Stomach (tissue), 9 donors: Measurements from ENCODE around the gene ZNF649. TPM values are rescaled to one million over a fixed set of nuclear protein-coding genes. Genes with fewer than 3 reads are reported as not detected.

ENCODE experiments used
- DNase-seq, 2 donors: peaks; one replicate each; pipeline versions ENCODE4 v3.0.0 to v3.0.0-alpha.2; 2013 to 2019
- H3K27ac ChIP-seq, 5 donors: fragments of 200-600 bp in 4 of 5; sonication (generic) in 4 of 5; one replicate each; pipeline ENCODE4 v1.5.1; 2013 to 2019; ENCODE audit warnings: mild to moderate bottlenecking in 1 of 5, moderate library complexity in 1 of 5
- H3K27me3 ChIP-seq, 3 donors: fragments of 200-600 bp; sonication (generic); one replicate each; pipeline ENCODE4 v1.5.1; 2017 to 2019; ENCODE audit warnings: mixed run types in 1 of 3
- H3K36me3 ChIP-seq, 4 donors: fragments of 200-600 bp; sonication (generic); 1 replicate in 3 of 4; 2 replicates in 1 of 4; pipeline ENCODE4 v1.5.1; 2016 to 2019
- H3K4me1 ChIP-seq, 4 donors: fragments of 200-600 bp; sonication (generic); one replicate each; pipeline ENCODE4 v1.5.1; 2016 to 2019
- H3K4me3 ChIP-seq, 4 donors: fragments of 200-600 bp; sonication (generic) in 3 of 4; one replicate each; pipeline ENCODE4 v1.5.1; 2016 to 2019; ENCODE audit warnings: mild to moderate bottlenecking in 1 of 4
- H3K9me3 ChIP-seq, 4 donors: fragments of 200-600 bp; sonication (generic); one replicate each; pipeline ENCODE4 v1.5.1; 2016 to 2019
- EP300 ChIP-seq: sonication (generic); formaldehyde crosslinking; IDR thresholded peaks from one replicate; pipeline ENCODE4 v1.6.1; 2017; ENCODE audit warnings: antibody characterized with exemption
- POLR2A ChIP-seq, 4 donors: fragments of 450-650 bp; IDR thresholded peaks; one replicate each; pipeline ENCODE4 v1.6.1; 2016; ENCODE audit warnings: antibody characterized with exemption in 4 of 4, control low read depth in 2 of 4, mild to moderate bottlenecking in 1 of 4, moderate library complexity in 1 of 4
- POLR2AphosphoS5 ChIP-seq, 3 donors: sonication (generic); formaldehyde crosslinking; IDR thresholded peaks; one replicate each; pipeline ENCODE4 v1.6.1; 2016; ENCODE audit warnings: antibody characterized with exemption in 3 of 3
- WGBS, 5 donors: extraction: QIAGEN DNeasy Blood & Tissue Kit in 3 of 5; methylation state at CpG; one replicate each; pipeline versions ENCODE4 v1.1.5 to v1.1.7; 2013 to 2018; 5-methylcytosine and 5-hydroxymethylcytosine counted together
- intact Hi-C: fragments of 100-400 bp; cut with DNase I; formaldehyde crosslinking; loops from one replicate; pipeline ENCODE4 v1.15.1; 2023; ENCODE audit warnings: low total_unique reads
- polyA plus RNA-seq, 3 donors: library from polyadenylated mRNA; stranded (reverse); fragments of 200-250 nt; gene quantifications; one replicate each; pipeline ENCODE4 v1.2.3, GENCODE V29; 2013
- total RNA-seq, 5 donors: library from RNA; depleted of rRNA; stranded (reverse); fragments of >200 nt; gene quantifications; one replicate each; pipeline versions ENCODE4 v1.1.0 to v1.2.3, GENCODE V29; 2014 to 2016
- TF ChIP-seq, protein P1 (sequence below), 7 experiments: fragments of 450-650 bp in 4 of 7; fragments of 200-600 bp in 3 of 7; sonication (generic) in 3 of 7; IDR thresholded peaks; one replicate each; pipeline ENCODE4 v1.5.1; 2016 to 2019; ENCODE audit warnings: antibody characterized with exemption in 7 of 7, control low read depth in 2 of 7, mild to moderate bottlenecking in 1 of 7
- donor health status: healthy with polysubstance abuse.
- donor health status: Bipolar disorder and iron deficiency.
- donor health status: healthy.

The ZNF649 gene
- total and polyA plus RNA-seq, 8 donors = 1.2 to 23.3 (median 6.7) TPM

DNA sequence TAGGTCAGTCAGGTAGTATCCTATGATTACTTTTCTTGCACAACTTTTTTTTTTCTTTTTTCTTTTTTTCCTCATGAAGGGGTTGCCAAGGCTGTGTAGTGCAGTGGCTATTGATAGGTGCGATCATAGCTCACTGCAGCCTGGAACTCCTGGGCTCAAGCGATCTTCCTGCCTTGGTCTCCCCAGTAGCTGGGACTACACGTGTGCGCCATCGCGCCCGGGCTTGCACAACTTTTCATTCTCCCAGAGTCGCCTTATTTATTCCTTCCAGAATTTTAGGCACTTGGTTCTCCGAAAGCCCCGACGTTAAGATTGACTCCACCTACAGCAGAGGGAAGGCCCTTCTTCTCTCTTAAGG is 21.6 kb upstream of the ZNF649 start:
- DNase-seq = no peak
- Histone ChIP-seq H3K4me3 (peak overlapping the region; percentile 66 to 86 (median 73)), H3K27me3 (no peaks in the 10 kb centered on the region), H3K4me1 (peaks cover 0 to 18% (median 11%) of the 10 kb centered on the region in 4 donors), H3K27ac (peak overlapping the region; percentile 75 to 89 (median 80)), H3K36me3 (peaks cover 11 to 20% (median 19%) of the 10 kb centered on the region in 4 donors), H3K9me3 (peaks cover 19 to 55% (median 40%) of the 10 kb centered on the region in 4 donors)
- intact Hi-C loops = no loop called here
- 16 to 27% (median 21%) methylated on average over 11 of the region's 11 CpGs for WGBS, 5 donors
- TF ChIP-seq EP300 = no peak
- TF ChIP-seq, protein P1, sequence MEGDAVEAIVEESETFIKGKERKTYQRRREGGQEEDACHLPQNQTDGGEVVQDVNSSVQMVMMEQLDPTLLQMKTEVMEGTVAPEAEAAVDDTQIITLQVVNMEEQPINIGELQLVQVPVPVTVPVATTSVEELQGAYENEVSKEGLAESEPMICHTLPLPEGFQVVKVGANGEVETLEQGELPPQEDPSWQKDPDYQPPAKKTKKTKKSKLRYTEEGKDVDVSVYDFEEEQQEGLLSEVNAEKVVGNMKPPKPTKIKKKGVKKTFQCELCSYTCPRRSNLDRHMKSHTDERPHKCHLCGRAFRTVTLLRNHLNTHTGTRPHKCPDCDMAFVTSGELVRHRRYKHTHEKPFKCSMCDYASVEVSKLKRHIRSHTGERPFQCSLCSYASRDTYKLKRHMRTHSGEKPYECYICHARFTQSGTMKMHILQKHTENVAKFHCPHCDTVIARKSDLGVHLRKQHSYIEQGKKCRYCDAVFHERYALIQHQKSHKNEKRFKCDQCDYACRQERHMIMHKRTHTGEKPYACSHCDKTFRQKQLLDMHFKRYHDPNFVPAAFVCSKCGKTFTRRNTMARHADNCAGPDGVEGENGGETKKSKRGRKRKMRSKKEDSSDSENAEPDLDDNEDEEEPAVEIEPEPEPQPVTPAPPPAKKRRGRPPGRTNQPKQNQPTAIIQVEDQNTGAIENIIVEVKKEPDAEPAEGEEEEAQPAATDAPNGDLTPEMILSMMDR (IDR thresholded peaks at IDR 0.05) = no peak
- TF ChIP-seq POLR2A (IDR thresholded peaks at IDR 0.05) = no peak
- TF ChIP-seq POLR2AphosphoS5 (IDR thresholded peaks at IDR 0.05) = no peak

- Histone ChIP-seq H3K4me3 (no peak overlapping the region), H3K36me3 (no peaks in the 10 kb centered on the region), H3K27me3 (no peaks in the 10 kb centered on the region), H3K9me3 (peaks cover 27 to 94% (median 77%) of the 10 kb centered on the region in 4 donors), H3K27ac (no peak overlapping the region), H3K4me1 (peaks cover 0 to 6% (median 0%) of the 10 kb centered on the region in 4 donors)
- no peak for DNase-seq
- intact Hi-C loops = no loop called here
- WGBS, 5 donors = 88 to 91% (median 90%) methylated on average over 8 of the region's 8 CpGs
- TF ChIP-seq, protein P1 (IDR thresholded peaks at IDR 0.05) = no peak
- TF ChIP-seq POLR2A (IDR thresholded peaks at IDR 0.05) (no peak), POLR2AphosphoS5 (IDR thresholded peaks at IDR 0.05) (no peak), EP300 (no peak)
Observed at GRCh38 chr19:51921949-51922348, 17.1 kb upstream of the ZNF649 start.

DNA sequence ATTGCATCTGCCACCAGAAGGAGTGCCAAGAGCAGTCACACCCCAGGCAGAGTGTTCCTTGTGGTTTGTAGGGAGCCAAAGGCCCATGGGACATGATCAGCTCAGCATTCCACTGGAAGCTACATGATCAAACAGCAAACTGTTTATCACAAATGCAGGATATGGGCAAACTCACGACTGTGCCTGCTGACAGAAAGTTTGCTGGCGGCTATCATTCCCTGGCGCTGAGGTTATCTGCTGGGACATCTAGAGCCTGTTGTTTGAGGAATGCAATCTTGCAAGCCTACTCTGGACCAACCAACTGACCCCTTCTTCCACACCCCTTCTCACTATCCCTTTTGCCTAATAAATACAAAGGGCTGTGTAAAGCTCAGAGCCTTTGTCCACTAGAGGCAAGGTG is 14.8 kb upstream of the ZNF649 start:
- H3K27ac ChIP-seq = no peak overlapping the region
- H3K4me3 ChIP-seq = no peak overlapping the region
- no peaks in the 10 kb centered on the region for H3K27me3 ChIP-seq
- TF ChIP-seq POLR2AphosphoS5 (IDR thresholded peaks at IDR 0.05) (no peak), EP300 (no peak), POLR2A (IDR thresholded peaks at IDR 0.05) (no peak)
- TF ChIP-seq, protein P1 (IDR thresholded peaks at IDR 0.05) = no peak
- 78 to 87% (median 82%) methylated on average over 3 of the region's 3 CpGs for WGBS, 5 donors
- no peak for DNase-seq
- H3K4me1 ChIP-seq = no peaks in the 10 kb centered on the region
- peaks cover 35 to 100% (median 94%) of the 10 kb centered on the region in 4 donors for H3K9me3 ChIP-seq
- H3K36me3 ChIP-seq = no peaks in the 10 kb centered on the region
- intact Hi-C loops = no loop called here

DNA sequence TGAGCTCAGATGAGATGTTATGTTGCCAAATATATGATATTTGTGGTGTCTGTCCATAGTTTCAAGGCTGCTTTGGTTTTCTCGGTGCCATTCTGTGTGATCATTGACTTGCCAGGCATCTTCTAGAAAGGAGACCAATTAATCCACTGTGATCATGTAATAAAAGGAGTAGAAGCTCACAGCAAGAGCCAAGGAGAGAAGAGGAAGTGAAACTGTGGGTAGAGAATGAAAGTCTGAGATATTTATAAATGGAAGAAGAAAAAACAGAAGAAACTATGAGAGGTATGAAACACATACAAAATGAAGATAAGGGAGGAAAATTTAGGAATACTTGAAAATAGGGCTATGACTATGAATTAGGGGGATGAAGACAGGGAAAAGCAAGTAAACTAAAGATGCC is 11.3 kb upstream of the ZNF649 start:
- H3K9me3 ChIP-seq = peaks cover 18 to 99% (median 89%) of the 10 kb centered on the region in 4 donors
- H3K4me1 ChIP-seq = no peaks in the 10 kb centered on the region
- no peak for DNase-seq
- H3K27me3 ChIP-seq = no peaks in the 10 kb centered on the region
- intact Hi-C loops = no loop called here
- no peak overlapping the region for H3K4me3 ChIP-seq
- no peaks in the 10 kb centered on the region for H3K36me3 ChIP-seq
- TF ChIP-seq, protein P1 (IDR thresholded peaks at IDR 0.05) = no peak
- TF ChIP-seq EP300 (no peak), POLR2AphosphoS5 (IDR thresholded peaks at IDR 0.05) (no peak), POLR2A (IDR thresholded peaks at IDR 0.05) (no peak)
- no peak overlapping the region for H3K27ac ChIP-seq
- WGBS, 5 donors = 85 to 97% (median 93%) methylated on average over 1 of the region's 1 CpG
